ENCODE measurements around the gene ZDHHC24. TPM values are rescaled to one million over a fixed set of nuclear protein-coding genes. Genes with fewer than 3 reads are reported as not detected.

ZDHHC24 gene
- polyA plus RNA-seq, 1 experiment = 11.9 TPM

GRCh38 chr11:66494935-66495334 lies 50.9 kb downstream of the ZDHHC24 start:
- CTCF ChIA-PET = interaction anchor here (0.7 kb wide), 1 partner anchor 1252 kb away, joined by 3 read pairs; no protein-coding TSS in a partner anchor
- no peak for DNase-seq (ENCODE audit: low read depth)
- POLR2A ChIA-PET = no interaction called here

GRCh38 chr11:66494458-66494857 lies 51.4 kb downstream of the ZDHHC24 start:
- Histone ChIP-seq H3K27me3 (ENCODE audit: control insufficient read depth, insufficient read depth, low read length) (no peaks in the 10 kb centered on the region), H3K4me3 (ENCODE audit: low read depth, low read length) (no peak overlapping the region), H3K36me3 (ENCODE audit: control insufficient read depth, insufficient read depth, low read length) (peaks cover 24% of the 10 kb centered on the region)
- TF ChIP-seq, protein P1, sequence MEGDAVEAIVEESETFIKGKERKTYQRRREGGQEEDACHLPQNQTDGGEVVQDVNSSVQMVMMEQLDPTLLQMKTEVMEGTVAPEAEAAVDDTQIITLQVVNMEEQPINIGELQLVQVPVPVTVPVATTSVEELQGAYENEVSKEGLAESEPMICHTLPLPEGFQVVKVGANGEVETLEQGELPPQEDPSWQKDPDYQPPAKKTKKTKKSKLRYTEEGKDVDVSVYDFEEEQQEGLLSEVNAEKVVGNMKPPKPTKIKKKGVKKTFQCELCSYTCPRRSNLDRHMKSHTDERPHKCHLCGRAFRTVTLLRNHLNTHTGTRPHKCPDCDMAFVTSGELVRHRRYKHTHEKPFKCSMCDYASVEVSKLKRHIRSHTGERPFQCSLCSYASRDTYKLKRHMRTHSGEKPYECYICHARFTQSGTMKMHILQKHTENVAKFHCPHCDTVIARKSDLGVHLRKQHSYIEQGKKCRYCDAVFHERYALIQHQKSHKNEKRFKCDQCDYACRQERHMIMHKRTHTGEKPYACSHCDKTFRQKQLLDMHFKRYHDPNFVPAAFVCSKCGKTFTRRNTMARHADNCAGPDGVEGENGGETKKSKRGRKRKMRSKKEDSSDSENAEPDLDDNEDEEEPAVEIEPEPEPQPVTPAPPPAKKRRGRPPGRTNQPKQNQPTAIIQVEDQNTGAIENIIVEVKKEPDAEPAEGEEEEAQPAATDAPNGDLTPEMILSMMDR (IDR thresholded peaks at IDR 0.05; ENCODE audit: insufficient read depth, low read depth, low read length) = no peak
- ChIA-PET CTCF (no interaction called here), POLR2A (no interaction called here)
- DNase-seq (ENCODE audit: low read depth) = no peak

More at GRCh38 chr11:66494935-66495334, 50.9 kb downstream of the ZDHHC24 start:
- Histone ChIP-seq H3K36me3 (ENCODE audit: control insufficient read depth, insufficient read depth, low read length) (peaks cover 24% of the 10 kb centered on the region), H3K4me3 (ENCODE audit: low read depth, low read length) (no peak overlapping the region), H3K27me3 (ENCODE audit: control insufficient read depth, insufficient read depth, low read length) (no peaks in the 10 kb centered on the region)
- TF ChIP-seq, protein P1 (IDR thresholded peaks at IDR 0.05; ENCODE audit: insufficient read depth, low read depth, low read length) = no peak

- H3K36me3 ChIP-seq (ENCODE audit: control insufficient read depth, insufficient read depth, low read length) = peaks cover 24% of the 10 kb centered on the region
- CTCF ChIA-PET = interaction anchor here (0.9 to 1.2 kb wide), 3 partner anchors 14 to 53 kb away, joined by 3 to 5 read pairs (median 3); partner anchors contain the start of genes ACTN3 and ZDHHC24
- no peak overlapping the region for H3K4me3 ChIP-seq (ENCODE audit: low read depth, low read length)
- H3K27me3 ChIP-seq (ENCODE audit: control insufficient read depth, insufficient read depth, low read length) = no peaks in the 10 kb centered on the region
- TF ChIP-seq, protein P1 (IDR thresholded peaks at IDR 0.05; ENCODE audit: insufficient read depth, low read depth, low read length) = no peak
- POLR2A ChIA-PET = no interaction called here
- DNase-seq (ENCODE audit: low read depth) = no peak
These were observed 52.7 kb downstream of the ZDHHC24 start for GRCh38 chr11:66493130-66493529.

DNA sequence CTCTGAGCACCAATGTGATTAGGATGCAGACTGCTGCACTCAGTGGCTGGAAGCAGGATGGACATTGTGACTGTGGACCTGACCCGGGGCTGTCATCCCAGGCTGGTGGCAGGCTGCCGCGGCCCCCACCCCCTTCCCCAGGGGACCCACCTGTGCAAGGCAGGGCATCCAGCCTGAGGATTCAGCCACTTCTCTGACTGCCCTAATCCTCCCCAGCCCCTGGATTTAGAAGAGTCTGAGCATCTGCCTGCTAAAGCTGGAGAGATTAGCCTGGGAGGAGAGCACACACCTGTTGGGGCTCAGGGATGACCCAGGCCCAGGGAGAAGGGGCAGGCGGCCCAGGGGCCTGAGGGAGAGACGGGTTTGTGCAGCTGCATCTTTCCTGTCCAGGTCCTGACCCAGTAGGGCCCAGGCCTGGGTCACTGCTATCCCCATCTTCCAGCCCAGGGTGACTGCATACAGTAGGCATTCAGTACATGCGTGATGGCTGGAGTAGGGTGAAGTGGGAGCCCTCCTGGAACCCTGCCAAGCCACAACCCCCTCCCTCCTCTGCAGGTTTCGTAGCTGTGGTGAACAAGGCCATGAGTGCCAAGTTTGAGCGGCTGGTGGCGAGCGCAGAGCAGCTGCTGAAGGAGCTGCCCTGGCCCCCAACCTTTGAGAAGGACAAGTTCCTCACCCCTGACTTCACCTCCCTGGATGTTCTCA lies 53.5 kb downstream of the ZDHHC24 start:
- TF ChIP-seq, protein P1 (IDR thresholded peaks at IDR 0.05; ENCODE audit: insufficient read depth, low read depth, low read length) = no peak
- Histone ChIP-seq H3K36me3 (ENCODE audit: control insufficient read depth, insufficient read depth, low read length) (peaks cover 26% of the 10 kb centered on the region), H3K27me3 (ENCODE audit: control insufficient read depth, insufficient read depth, low read length) (no peaks in the 10 kb centered on the region), H3K4me3 (ENCODE audit: low read depth, low read length) (no peak overlapping the region)
- CTCF ChIA-PET = interaction anchor here (1.2 to 1.9 kb wide), 5 partner anchors 10 to 84 kb away, joined by 3 to 6 read pairs (median 4); partner anchors contain the start of genes ACTN3 and ZDHHC24
- POLR2A ChIA-PET = no interaction called here
- DNase-seq (ENCODE audit: low read depth) = no peak

DNA sequence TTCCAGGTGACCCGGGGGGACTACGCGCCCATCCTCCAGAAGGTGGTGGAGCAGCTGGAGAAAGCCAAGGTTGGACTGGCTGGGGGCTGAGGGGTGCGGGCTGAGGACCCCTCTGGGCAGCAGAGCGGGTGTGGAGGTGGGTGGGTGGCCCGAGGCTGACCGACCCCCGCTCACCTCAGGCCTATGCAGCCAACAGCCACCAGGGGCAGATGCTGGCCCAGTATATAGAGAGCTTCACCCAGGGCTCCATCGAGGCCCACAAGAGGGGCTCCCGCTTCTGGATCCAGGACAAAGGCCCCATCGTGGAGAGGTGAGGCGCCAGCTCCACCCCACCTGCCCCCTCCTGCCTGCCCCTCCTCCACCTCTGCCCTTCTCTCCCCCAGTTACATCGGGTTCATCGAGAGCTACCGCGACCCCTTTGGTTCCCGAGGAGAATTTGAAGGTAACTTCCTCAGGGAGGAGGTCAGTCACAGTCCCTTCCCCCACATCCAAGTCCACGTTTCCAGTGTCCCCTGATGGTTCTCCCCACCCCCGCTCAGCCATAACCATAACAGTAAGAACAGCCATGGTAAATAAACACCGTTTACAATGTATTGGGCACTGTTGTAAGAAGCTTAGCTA lies 54.4 kb downstream of the ZDHHC24 start:
- H3K36me3 ChIP-seq (ENCODE audit: control insufficient read depth, insufficient read depth, low read length) = peaks cover 23% of the 10 kb centered on the region
- ChIA-PET CTCF (interaction anchor here (1.1 to 1.9 kb wide), 5 partner anchors 9 to 83 kb away, joined by 3 to 6 read pairs (median 4); no protein-coding TSS in a partner anchor), POLR2A (no interaction called here)
- DNase-seq (ENCODE audit: low read depth) = no peak
- H3K4me3 ChIP-seq (ENCODE audit: low read depth, low read length) = no peak overlapping the region
- H3K27me3 ChIP-seq (ENCODE audit: control insufficient read depth, insufficient read depth, low read length) = no peaks in the 10 kb centered on the region
- TF ChIP-seq, protein P1 (IDR thresholded peaks at IDR 0.05; ENCODE audit: insufficient read depth, low read depth, low read length) = peak; percentile 52
